Tibial artery (tissue), 4 donors: ENCODE measurements around the gene MBNL2.

Source experiments
- DNase-seq, 2 donors: peaks; one replicate each; pipeline ENCODE4 v3.0.0-alpha.2; 2019
- H3K27ac ChIP-seq, 2 donors: fragments of 200-600 bp; sonication (generic) in 1 of 2; 1 replicate in 1 of 2; 2 replicates in 1 of 2; pipeline ENCODE4 v1.5.1; 2018 to 2019; ENCODE audit warnings: mild to moderate bottlenecking in 1 of 2
- H3K27me3 ChIP-seq, 2 donors: fragments of 200-600 bp; sonication (generic) in 1 of 2; one replicate each; pipeline versions ENCODE4 v1.5.1 to v1.6.0; 2016 to 2019
- H3K36me3 ChIP-seq, 3 donors: fragments of 200-600 bp; sonication (generic) in 2 of 3; one replicate each; pipeline ENCODE4 v1.5.1; 2016 to 2019; ENCODE audit warnings: mild to moderate bottlenecking in 2 of 3
- H3K4me1 ChIP-seq, 4 donors: fragments of 200-600 bp; sonication (generic) in 2 of 4; 1 replicate in 3 of 4; 2 replicates in 1 of 4; pipeline ENCODE4 v1.5.1; 2016 to 2019
- H3K4me3 ChIP-seq, 2 donors: fragments of 200-600 bp; sonication (generic) in 1 of 2; 1 replicate in 1 of 2; 2 replicates in 1 of 2; pipeline ENCODE4 v1.5.1; 2018 to 2019; ENCODE audit warnings: mild to moderate bottlenecking in 2 of 2
- H3K9me3 ChIP-seq, 3 donors: fragments of 200-600 bp; sonication (generic) in 1 of 3; one replicate each; pipeline ENCODE4 v1.5.1; 2016 to 2019
- intact Hi-C: fragments of 100-400 bp; cut with DNase I; formaldehyde crosslinking; loops from one replicate; pipeline ENCODE4 v1.15.0; 2023; ENCODE audit warnings: low total_unique reads
- TF ChIP-seq, protein P1 (sequence below), 2 experiments: fragments of 200-600 bp in 1 of 2; fragments of 450-650 bp in 1 of 2; IDR thresholded peaks; one replicate each; pipeline ENCODE4 v1.5.1; 2017 to 2019; ENCODE audit warnings: antibody characterized with exemption in 2 of 2, mild to moderate bottlenecking in 1 of 2, moderate library complexity in 1 of 2

MBNL2 gene

DNA sequence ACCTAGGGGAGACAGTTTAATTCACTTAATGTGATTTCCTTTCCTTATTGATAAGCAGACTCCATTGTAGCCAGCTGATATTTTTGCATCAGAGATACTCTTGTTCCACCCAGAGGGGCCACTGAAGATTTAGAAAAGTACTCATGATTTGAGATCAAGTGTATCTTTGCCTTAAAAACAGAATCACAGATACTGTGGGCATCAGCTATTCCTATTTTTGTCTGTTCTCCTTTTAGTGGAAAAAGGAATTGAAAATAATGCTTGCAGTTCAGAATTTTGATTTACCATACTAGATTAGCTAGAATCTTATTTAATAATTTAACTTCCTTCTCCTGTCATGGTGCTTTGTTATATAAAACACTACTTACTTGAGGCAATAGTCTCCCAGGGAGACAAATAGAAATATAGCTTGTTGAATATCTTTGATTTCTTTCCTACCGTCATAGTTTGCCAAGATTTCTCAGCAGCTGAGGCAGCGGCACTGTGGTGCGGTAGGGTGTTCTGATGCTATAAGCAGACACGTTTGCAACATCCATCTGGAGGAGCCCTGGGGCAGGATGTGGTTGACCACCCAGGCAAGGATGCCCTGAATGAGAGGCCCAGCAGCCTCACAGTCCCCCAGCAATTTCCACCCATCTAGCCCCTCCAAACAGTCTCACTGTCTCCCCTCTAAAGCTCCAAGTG, 164.8 kb downstream of the MBNL2 start:
- H3K36me3 ChIP-seq = peaks cover 11 to 51% (median 16%) of the 10 kb centered on the region in 3 donors
- TF ChIP-seq, protein P1, sequence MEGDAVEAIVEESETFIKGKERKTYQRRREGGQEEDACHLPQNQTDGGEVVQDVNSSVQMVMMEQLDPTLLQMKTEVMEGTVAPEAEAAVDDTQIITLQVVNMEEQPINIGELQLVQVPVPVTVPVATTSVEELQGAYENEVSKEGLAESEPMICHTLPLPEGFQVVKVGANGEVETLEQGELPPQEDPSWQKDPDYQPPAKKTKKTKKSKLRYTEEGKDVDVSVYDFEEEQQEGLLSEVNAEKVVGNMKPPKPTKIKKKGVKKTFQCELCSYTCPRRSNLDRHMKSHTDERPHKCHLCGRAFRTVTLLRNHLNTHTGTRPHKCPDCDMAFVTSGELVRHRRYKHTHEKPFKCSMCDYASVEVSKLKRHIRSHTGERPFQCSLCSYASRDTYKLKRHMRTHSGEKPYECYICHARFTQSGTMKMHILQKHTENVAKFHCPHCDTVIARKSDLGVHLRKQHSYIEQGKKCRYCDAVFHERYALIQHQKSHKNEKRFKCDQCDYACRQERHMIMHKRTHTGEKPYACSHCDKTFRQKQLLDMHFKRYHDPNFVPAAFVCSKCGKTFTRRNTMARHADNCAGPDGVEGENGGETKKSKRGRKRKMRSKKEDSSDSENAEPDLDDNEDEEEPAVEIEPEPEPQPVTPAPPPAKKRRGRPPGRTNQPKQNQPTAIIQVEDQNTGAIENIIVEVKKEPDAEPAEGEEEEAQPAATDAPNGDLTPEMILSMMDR (IDR thresholded peaks at IDR 0.05) = no peak
- intact Hi-C loops = no loop called here
- H3K27ac ChIP-seq = no peak overlapping the region
- no peak for DNase-seq
- H3K27me3 ChIP-seq = no peaks in the 10 kb centered on the region
- H3K4me1 ChIP-seq = peaks cover 0 to 15% (median 0%) of the 10 kb centered on the region in 4 donors
- H3K9me3 ChIP-seq = no peaks in the 10 kb centered on the region
- no peak overlapping the region for H3K4me3 ChIP-seq

DNA sequence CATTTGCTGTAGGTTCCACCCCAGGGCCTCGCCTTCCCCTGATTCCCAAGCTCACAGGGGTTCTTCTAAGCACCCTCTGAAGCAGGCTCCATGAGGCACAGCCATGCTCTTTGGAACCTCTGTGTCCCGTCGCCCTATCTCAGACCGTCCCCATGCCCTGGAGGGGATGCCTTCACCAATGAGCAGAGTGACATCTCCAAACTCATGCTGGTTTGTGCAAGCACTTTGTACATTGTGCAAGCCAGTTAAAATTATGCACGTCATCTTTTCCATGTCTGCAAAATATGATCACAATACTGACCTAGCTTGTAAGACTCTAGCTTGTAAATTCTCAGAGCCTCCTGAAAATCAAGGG, 165.3 kb downstream of the MBNL2 start:
- Histone ChIP-seq H3K4me3 (no peak overlapping the region), H3K27ac (no peak overlapping the region), H3K4me1 (peaks cover 0 to 15% (median 0%) of the 10 kb centered on the region in 4 donors), H3K36me3 (peaks cover 6 to 48% (median 11%) of the 10 kb centered on the region in 3 donors), H3K9me3 (no peaks in the 10 kb centered on the region), H3K27me3 (no peaks in the 10 kb centered on the region)
- DNase-seq = no peak
- intact Hi-C loops = no loop called here
- TF ChIP-seq, protein P1 (IDR thresholded peaks at IDR 0.05) = no peak

DNA sequence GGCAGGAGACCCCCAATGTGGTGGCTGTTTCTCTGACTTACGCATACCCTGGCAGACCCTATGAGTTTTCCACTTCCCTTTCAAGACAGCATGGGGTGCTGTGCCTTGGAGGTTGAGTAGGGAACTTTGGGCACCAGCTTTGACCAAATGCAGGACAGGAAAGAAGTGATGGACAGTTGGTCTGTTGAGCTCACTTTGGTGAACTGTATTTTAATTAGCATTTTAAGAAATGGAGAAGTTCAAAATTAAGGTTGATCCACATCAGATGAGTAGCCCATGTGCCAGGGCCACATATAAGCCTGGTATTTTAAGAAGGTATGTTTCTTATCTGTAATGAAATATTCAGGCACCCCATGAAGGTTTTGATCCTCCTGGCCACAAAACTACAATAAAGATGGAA, 165.8 kb downstream of the MBNL2 start:
- no peak overlapping the region for H3K27ac ChIP-seq
- no peak for DNase-seq
- intact Hi-C loops = no loop called here
- TF ChIP-seq, protein P1 (IDR thresholded peaks at IDR 0.05) = no peak
- no peaks in the 10 kb centered on the region for H3K9me3 ChIP-seq
- no peaks in the 10 kb centered on the region for H3K27me3 ChIP-seq
- H3K4me1 ChIP-seq = peaks cover 0 to 15% (median 0%) of the 10 kb centered on the region in 4 donors
- H3K36me3 ChIP-seq = peaks cover 4 to 43% (median 9%) of the 10 kb centered on the region in 3 donors
- H3K4me3 ChIP-seq = no peak overlapping the region

DNA sequence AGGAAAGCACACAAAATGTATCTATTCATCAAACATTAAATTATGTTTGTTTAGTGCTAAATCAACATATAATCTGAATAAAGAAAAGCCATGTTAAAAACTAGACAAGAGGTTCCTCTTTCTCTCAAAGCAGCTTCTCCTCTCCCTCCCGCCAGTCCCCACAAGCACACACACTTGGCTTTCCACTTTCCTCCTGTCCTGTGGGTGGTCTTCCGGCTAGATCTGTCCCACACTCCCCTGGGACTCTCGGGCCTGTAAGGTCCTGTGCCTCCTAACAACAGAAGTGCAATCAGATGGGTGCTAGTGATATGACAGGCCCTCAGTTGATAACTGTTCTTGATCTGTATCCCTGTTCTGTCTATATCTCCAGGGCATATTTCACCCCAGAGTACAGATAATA, 166.2 kb downstream of the MBNL2 start:
- TF ChIP-seq, protein P1 (IDR thresholded peaks at IDR 0.05) = no peak
- H3K36me3 ChIP-seq = peaks cover 4 to 40% (median 9%) of the 10 kb centered on the region in 3 donors
- DNase-seq = no peak
- H3K4me3 ChIP-seq = no peak overlapping the region
- H3K4me1 ChIP-seq = peaks cover 0 to 15% (median 0%) of the 10 kb centered on the region in 4 donors
- no peak overlapping the region for H3K27ac ChIP-seq
- no peaks in the 10 kb centered on the region for H3K27me3 ChIP-seq
- intact Hi-C loops = no loop called here
- H3K9me3 ChIP-seq = no peaks in the 10 kb centered on the region

DNA sequence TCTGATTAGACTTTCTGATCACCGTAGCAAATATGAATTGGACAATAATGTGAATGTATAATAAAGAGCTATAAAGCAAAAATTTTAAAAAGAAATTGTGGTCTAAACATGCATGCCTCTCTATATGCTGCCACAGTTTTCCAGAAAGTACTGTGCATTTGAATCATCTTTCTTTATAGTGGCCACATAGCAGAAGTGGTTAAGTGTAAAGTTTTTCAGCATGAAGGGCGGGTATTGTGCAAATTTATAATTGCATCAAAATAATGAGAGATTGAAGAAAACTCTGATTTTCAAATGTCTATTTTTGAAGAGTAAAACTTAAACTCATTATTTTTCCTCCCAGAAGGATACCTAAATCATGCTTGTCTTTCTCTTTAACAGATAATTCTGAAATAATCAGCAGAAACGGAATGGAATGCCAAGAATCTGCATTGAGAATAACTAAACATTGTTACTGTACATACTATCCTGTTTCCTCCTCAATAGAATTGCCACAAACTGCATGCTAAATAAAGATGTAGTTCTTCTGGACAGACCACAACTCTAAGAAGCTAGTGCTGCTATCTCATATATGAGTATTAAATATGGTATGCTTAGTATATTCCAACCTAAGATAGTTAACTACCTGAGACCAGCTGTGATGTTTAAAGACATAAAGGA, 168.9 kb downstream of the MBNL2 start:
- TF ChIP-seq, protein P1 (IDR thresholded peaks at IDR 0.05) = no peak
- H3K9me3 ChIP-seq = no peaks in the 10 kb centered on the region
- H3K27me3 ChIP-seq = no peaks in the 10 kb centered on the region
- H3K27ac ChIP-seq = no peak overlapping the region
- DNase-seq = no peak
- intact Hi-C loops = no loop called here
- no peak overlapping the region for H3K4me3 ChIP-seq
- H3K36me3 ChIP-seq = peaks cover 4 to 37% (median 9%) of the 10 kb centered on the region in 3 donors
- H3K4me1 ChIP-seq = no peaks in the 10 kb centered on the region
